ENCODE data around the gene FAM234A.
A peak's percentile ranks its signal among the peaks of the same experiment; 100 is the strongest.

FAM234A gene

DNA sequence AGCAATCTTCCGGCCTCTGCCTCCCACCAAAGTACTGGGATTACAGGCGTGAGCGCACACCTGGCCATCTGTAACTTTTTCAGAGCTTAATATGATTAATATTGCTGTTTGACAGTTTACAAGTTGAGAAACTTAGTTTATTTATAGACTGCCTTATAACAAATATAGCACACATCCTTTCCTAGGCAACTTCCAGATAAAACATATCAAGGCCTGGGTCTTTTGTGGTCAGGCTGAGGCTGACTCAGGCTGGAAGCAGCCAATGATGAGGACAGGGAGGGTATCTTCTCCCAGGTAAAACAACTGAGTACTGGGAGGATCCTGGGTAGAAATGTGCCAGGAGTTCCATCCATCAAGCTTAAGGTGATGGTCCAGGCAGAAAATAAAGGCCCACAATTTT, 21.6 kb upstream of the FAM234A start:
- H3K27ac ChIP-seq, result no peak overlapping the region
- H2AFZ ChIP-seq (ENCODE audit: low read depth), result no peak overlapping the region
- H3K36me3 ChIP-seq (ENCODE audit: insufficient read depth), result no peaks in the 10 kb centered on the region; the same call in 1 of the 2 replicates
- 0 out of 2 replicates have a peak, but pooled peaks cover 4% of the 10 kb centered on the region for H4K20me1 ChIP-seq (ENCODE audit: insufficient read depth)
- peaks cover 14% of the 10 kb centered on the region; the same call in 1 of the 2 replicates for H3K79me2 ChIP-seq (ENCODE audit: insufficient read depth, low read depth)
- TF ChIP-seq, protein P1, sequence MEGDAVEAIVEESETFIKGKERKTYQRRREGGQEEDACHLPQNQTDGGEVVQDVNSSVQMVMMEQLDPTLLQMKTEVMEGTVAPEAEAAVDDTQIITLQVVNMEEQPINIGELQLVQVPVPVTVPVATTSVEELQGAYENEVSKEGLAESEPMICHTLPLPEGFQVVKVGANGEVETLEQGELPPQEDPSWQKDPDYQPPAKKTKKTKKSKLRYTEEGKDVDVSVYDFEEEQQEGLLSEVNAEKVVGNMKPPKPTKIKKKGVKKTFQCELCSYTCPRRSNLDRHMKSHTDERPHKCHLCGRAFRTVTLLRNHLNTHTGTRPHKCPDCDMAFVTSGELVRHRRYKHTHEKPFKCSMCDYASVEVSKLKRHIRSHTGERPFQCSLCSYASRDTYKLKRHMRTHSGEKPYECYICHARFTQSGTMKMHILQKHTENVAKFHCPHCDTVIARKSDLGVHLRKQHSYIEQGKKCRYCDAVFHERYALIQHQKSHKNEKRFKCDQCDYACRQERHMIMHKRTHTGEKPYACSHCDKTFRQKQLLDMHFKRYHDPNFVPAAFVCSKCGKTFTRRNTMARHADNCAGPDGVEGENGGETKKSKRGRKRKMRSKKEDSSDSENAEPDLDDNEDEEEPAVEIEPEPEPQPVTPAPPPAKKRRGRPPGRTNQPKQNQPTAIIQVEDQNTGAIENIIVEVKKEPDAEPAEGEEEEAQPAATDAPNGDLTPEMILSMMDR (conservative IDR thresholded peaks at IDR 0.05; ENCODE audit: low read depth, low read length), result no peak
- no peaks in the 10 kb centered on the region for H3K4me1 ChIP-seq (ENCODE audit: low read depth, poor library complexity, severe bottlenecking)
- H3K9ac ChIP-seq, result no peak overlapping the region
- H3K27me3 ChIP-seq (ENCODE audit: insufficient read depth, low read depth), result no peaks in the 10 kb centered on the region
- H3K4me2 ChIP-seq, result no peak overlapping the region
- H3K4me3 ChIP-seq (IDR thresholded peaks at IDR 0.05; ENCODE audit: insufficient read depth, low read depth, low read length), result no peak overlapping the region

DNA sequence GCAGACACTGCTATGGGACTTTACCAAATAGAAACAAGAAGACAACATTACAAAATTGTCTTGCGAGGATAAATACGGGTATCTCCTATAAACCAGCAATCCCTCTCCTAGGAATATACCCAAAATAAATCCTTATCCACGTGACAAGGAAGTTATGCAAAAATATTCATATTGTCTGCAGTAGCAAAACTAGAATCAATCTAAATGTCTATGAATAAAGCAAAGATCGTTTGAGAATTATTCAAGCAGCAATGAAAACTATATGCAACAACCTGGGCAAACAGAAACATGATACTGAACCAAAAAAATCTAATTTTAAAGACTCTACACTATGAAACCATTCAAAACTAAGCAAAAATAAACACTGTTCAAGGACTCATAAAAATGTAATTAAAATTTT, 14.6 kb upstream of the FAM234A start:
- no peak overlapping the region for H3K9ac ChIP-seq
- H3K27ac ChIP-seq, result no peak overlapping the region
- H3K79me2 ChIP-seq (ENCODE audit: insufficient read depth, low read depth), result peaks cover 26% of the 10 kb centered on the region; the same call in 1 of the 2 replicates
- no peaks in the 10 kb centered on the region for H4K20me1 ChIP-seq (ENCODE audit: insufficient read depth)
- no peaks in the 10 kb centered on the region for H3K4me1 ChIP-seq (ENCODE audit: low read depth, poor library complexity, severe bottlenecking)
- H3K4me2 ChIP-seq, result no peak overlapping the region
- H3K36me3 ChIP-seq (ENCODE audit: insufficient read depth), result peaks cover 7% of the 10 kb centered on the region; the same call in 1 of the 2 replicates
- no peak overlapping the region for H3K4me3 ChIP-seq (IDR thresholded peaks at IDR 0.05; ENCODE audit: insufficient read depth, low read depth, low read length)
- H2AFZ ChIP-seq (ENCODE audit: low read depth), result no peak overlapping the region
- TF ChIP-seq, protein P1 (conservative IDR thresholded peaks at IDR 0.05; ENCODE audit: low read depth, low read length), result no peak
- H3K27me3 ChIP-seq (ENCODE audit: insufficient read depth, low read depth), result no peaks in the 10 kb centered on the region

DNA sequence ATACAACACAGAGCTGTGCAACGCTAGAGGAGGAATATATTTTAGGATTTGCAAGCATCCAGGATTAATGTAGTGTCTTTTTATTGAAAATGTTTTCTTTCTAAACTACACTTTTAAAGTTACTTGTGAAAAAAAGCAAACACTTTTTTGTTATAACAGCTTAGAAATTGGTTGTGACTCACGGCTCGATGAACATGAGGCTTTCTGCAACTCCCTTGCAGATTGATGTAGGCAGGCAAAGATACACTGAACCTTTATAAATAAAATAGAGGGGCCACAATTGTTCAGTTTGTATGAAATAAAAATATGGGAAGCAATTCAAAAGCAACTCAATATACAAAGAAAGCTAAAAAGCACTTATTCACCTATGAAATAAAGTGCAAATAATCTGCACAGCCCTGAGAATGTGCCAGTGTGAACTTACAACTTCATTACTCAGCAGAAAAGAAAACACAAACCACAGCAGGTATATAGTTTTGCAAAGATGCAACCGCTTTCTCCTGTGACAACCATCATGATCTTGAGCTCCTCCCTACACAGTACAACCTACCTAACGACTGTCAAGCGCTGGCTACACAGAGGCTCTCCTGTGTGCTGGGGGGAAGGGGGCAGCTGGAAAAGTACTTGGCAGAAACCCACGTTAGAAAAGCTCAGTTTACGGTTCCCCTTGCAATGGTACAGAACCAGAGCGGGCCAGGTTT, 6.3 kb upstream of the FAM234A start:
- Histone ChIP-seq H3K4me1 (ENCODE audit: low read depth, poor library complexity, severe bottlenecking) (peaks cover 21% of the 10 kb centered on the region), H3K4me2 (peak overlapping the region; percentile 94), H3K9ac (peak overlapping the region; percentile 90), H3K27me3 (ENCODE audit: insufficient read depth, low read depth) (no peaks in the 10 kb centered on the region), H4K20me1 (ENCODE audit: insufficient read depth) (peaks cover 18% of the 10 kb centered on the region; the same call in 1 of the 2 replicates), H2AFZ (ENCODE audit: low read depth) (peak overlapping the region; percentile 85), H3K79me2 (ENCODE audit: insufficient read depth, low read depth) (peaks cover 52% of the 10 kb centered on the region), H3K4me3 (IDR thresholded peaks at IDR 0.05; ENCODE audit: insufficient read depth, low read depth, low read length) (peak overlapping the region; percentile 28), H3K27ac (peak overlapping the region; percentile 80), H3K36me3 (ENCODE audit: insufficient read depth) (peaks cover 11% of the 10 kb centered on the region; the same call in 1 of the 2 replicates)
- TF ChIP-seq, protein P1 (conservative IDR thresholded peaks at IDR 0.05; ENCODE audit: low read depth, low read length), result no peak

DNA sequence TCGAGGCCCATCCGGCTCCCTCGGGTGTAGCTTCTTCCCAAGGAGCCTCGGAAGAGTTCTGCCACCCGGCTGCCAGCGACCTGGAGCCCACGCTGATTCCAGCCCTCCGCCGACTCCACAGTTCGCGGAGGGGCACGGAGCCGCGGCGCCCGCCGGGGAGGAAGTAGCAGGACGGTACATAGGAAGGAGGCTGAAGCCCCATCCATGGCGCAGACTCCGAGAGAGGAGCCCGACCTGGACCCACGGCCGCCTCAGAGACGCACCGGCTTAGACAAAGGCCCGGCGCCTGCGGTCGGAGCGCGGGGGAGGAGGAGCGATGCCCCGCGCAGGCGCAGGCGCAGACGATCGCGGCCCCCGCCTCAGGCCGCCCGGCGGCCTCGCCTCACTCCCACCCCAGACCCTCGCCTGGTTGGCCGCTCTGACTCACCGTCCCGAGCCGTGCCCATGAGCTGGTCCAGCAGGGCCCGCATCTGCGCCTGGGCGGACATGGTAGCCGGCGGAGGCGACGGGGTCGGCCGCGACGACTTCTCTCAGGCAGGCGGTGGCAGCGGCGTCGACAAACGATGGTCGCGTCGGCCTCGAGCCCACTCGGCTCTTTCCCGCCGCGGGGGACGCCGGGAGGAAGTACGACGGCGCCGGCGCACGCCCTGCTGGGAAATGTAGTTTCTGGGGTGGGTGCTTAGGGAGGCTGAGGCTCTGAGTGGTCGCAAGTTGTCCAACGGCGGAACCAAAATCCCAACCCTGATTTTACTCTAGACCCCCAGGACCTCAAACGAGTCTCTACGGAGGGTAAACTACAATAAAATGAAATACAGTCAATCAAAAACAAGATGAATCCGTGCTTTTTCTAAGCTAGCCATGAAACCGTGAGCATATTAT, 5.5 kb upstream of the FAM234A start, which contains the start of gene LUC7L:
LUC7L (minus strand) TSS at position 598 of the 879 bp plus-strand sequence; CDS start at position 488, 110 bp downstream.
- Histone ChIP-seq H3K4me1 (ENCODE audit: low read depth, poor library complexity, severe bottlenecking) (peaks cover 28% of the 10 kb centered on the region), H3K79me2 (ENCODE audit: insufficient read depth, low read depth) (peaks cover 45% of the 10 kb centered on the region), H3K27ac (peak within 1 kb of the TSS; percentile 80), H3K27me3 (ENCODE audit: insufficient read depth, low read depth) (no peaks in the 10 kb centered on the region), H3K4me2 (peak within 1 kb of the TSS; percentile 94), H2AFZ (ENCODE audit: low read depth) (peak within 1 kb of the TSS; percentile 85), H3K9ac (peak within 1 kb of the TSS; percentile 90), H4K20me1 (ENCODE audit: insufficient read depth) (peaks cover 18% of the 10 kb centered on the region; the same call in 1 of the 2 replicates), H3K4me3 (IDR thresholded peaks at IDR 0.05; ENCODE audit: insufficient read depth, low read depth, low read length) (peak within 1 kb of the TSS; percentile 28), H3K36me3 (ENCODE audit: insufficient read depth) (peaks cover 11% of the 10 kb centered on the region; the same call in 1 of the 2 replicates)
- TF ChIP-seq, protein P1 (conservative IDR thresholded peaks at IDR 0.05; ENCODE audit: low read depth, low read length), result no peak

All from KMS-11 (cell line).